ENCODE measurements around the gene HSPG2.

Gene HSPG2

DNA sequence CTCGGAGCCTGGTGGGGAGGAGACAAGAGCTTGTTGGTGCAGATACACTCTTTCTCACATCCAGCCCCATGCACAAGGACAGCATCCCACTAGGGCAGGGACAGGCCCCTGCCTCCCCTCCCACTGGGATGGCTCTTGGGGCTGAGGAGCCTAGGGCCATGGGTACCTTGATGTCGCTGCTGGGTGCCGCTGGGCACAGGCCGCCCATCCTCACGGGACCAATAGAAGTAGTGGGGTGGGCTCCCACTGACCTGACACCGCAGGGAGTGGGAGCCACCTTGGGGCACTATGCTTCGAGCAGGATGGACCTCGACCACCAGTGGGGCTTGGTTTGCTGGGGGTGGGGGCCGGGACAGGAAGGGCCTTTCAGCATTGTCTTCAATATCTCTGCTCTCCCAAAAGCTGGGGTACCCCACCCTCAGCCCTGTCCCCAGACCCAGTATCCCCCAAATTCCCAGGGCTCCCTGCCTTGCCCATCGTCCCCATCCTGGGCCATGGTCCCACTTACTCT is 77.4 kb downstream of the HSPG2 start:
- DNase-seq: no peak

DNA sequence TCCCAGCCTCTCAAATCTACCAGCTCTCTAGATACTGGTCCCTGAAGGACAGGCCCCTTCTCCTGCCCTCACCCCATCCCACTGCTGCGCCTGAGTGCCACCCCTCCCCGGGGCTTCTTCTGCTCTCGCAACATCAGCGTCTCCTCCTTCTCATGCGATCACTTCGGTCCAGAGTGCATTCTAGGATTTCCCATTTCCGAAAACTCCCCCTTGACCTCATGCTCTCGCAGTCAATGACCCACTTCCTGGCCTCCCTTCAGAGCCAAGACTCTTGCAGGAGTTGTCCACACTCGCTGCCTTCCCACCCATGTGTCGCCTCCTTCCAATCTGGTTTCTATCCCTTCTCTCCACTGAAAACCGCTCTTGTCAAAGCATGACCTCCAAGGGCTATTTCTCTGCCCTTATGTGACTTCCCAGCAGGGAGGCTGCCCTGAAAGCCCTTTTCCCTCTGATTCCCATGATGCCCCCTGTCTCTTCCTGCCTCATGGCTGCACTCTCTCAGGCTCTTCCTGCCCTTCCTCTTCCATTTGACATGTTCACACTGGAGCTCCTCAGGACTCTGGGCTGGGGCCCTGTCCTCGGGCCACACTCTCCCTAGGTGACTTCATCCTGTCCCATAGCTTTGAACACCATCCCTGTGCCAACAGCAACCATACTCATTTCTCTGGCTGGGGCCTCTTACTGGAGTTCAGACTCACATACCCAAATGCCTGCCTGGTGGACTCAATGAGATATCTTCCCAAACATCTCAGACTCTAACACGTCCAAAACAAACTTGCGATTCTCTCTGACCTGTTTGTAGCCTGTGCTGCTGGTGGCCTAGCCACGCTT is 79.1 kb downstream of the HSPG2 start:
- no peak for DNase-seq

DNA sequence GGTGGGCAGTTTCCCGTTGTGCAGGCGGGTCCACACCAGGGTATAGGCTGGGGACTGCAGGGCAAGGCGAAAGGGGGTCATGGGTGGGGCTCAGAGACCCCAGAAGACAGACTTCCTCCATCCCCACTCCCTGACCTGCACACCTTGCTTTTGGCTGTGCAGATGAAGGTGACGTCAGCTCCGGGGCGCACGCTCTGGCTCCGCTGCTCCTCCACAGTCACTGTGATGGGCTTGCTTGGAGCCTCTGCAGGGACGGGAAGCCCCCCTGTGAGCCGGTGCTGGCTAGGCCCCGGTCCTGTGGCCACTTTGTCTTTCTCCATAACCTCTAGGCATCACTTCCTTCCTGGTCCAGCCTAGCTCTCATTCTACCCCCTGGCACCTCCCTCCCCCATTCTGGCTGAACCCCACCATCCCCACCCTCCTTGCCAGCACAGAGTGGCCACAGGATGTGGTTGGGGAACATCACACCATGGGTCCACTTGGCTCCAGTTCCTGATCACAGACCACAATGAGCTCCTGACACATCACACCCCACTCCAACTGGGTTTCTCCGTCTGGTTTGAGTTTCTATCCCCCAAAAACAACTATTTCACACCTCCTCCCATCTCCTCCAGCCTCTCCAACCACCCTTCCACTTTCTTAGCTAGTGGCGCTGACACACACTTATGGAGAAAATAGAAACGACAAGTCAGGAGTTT is 79.8 kb downstream of the HSPG2 start:
- no peak for DNase-seq

DNA sequence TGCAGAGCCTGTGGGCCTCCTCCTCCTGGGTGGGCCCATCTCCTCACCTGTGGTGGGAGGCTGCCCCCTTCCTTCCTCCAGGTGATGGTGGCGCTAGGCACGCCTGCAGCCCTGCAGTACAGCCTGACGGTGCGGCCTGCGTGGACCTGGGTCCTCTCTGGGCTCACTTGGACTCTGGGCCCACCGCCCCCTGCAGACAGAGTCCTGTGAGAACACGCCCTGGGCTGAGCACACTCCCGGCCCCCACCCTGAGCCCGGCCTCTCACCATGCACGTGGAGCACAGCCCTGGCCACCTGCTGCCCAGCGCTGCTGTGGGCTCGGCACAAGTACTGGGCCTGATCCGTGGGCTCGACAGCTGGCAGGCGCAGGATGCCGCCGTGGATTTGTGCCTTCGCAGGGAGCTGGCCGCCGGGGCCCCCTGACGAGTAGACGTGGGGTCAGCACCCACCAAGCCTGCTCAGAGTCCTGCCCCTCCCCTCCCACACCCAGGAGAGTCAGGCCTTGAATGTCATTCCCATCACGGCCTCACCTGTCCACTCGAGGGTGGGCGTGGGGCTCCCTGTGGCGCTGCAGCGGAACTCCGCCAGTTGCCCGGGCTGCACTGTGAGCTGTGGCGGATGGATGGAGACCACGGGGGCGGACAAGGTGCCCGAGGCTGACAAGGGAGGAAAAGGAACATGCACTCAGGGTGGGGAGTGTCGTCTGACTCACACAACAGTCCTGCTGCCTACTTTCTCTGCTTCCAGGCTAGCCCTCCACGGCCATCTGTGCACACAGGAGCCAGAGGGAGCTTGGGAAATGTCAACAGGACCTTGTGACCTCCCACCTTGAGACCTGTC is 81.6 kb downstream of the HSPG2 start:
- DNase-seq: no peak

- no peak for DNase-seq
Measured at GRCh38 chr1:21854751-21855131, 82.4 kb downstream of the HSPG2 start.

DNA sequence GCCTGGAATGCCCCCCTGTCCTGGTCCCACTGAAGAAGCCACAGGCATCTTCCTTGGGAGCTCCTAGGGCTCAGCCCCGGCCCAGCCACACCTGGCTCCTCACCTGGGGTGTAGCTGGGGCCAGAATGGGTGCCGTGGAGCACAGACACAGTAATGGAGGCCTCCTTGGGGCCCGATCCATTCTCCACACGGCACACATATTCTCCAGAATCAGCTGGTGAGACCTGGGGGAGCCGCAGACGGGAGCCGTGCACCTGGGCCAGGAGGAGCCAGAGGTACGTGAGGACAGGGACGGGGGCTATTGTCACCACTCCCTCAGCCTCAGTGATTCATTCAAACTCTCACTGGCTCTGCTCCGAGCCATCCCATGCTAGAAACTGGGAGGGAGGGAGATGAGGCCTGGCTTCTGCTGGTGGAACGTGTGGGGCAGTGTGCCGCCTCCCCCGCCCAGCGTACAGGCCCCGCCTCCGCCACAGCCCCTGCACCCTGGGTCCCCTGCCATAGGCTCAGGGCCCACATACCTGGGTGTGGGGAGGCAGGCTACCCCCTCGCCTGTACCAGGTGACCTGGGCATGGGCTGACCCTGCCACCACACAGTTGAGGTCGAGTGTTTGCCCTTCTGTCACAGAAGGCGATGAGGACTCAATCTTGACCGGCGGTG is 82.9 kb downstream of the HSPG2 start:
- DNase-seq: no peak

DNA sequence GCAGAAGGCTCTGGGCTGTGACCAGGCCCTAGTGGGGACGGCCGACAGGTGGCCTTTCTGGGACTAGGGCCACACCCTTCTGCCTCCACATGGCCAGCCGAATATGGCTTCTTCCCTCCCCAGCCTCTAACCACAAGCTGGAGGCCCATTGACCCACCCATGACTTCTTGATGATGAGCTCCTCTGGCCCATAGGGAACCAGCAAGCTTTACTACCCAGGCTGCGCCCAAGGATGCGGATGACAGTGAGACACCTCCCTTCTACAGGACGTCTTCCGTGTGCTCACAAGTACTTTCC is 84.0 kb downstream of the HSPG2 start:
- no peak for DNase-seq

DNA sequence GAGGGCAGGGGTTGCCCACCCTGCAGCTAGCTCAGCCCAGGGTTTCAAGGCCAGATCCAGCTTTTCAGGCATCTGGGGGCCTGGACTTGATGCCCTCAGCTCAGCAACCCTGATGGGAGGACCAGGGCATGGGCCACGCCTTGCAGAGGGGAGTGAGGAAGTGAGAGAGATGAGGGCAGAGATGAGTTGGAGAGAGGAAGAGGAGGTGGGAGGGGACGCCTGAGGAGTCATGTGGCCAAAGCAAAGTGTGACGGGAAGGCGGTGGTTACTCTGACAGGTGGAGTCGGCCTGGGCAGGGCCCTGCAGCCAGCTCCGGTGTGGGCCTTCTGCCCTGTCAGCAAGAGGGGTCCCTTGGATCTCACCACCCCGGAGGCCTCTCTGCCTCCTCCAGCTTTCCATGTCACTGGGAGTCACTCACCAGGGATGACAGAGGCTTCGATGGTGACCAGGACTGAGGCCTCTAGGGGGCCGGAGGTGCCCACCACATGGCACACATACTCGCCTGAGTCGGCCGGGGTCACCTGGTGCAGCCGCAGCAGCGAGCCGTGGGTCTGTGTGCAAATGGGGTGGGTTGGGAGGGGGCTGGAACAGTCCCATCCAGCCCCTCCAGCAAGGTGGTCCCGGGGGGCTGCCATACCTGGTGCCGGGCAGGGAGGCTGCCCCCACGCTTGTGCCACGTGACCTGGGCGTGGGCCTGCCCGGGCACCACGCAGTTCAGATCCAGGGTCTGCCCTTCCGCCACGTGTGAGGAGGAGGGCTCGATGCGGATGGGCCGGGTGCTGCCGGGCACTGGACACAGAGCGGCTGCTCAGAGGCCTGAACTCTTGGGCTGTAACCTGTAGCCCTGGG is 84.6 kb downstream of the HSPG2 start:
- no peak for DNase-seq

- DNase-seq: no peak
Measured at GRCh38 chr1:21851430-21852250, 85.5 kb downstream of the HSPG2 start.

- no peak for DNase-seq
Measured at GRCh38 chr1:21849909-21850576, 87.1 kb downstream of the HSPG2 start.

DNA sequence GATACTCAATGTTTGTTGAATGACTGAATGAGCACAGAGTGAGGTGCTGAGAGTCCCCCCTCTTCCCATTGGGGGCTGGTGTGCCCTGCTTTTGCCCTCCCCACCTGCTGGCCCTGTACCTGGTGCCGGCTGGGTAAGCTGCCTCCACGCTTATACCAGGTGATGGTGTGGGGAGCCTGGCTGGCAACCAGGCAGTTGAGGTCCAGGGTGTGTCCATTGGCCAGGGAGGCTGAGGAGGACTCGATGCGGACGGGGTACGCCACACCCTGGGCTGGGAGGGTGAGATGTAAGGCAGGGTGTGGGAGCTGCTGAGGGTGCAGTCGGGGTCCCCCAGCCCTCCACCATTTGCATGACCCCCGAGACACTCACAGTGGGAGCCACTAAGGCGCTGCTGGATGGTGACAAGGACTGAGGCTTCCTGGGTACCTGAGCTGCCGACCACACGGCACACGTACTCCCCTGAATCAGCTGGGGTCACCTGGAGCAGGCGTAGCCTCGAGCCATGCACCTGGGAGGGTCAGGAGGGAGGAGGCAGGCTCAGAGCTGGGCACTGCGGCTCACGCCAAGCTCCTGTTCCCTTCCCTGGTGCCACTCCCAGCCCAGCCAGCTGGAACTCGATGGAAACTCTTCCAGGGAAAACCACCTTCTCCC is 88.5 kb downstream of the HSPG2 start:
- no peak for DNase-seq

DNA sequence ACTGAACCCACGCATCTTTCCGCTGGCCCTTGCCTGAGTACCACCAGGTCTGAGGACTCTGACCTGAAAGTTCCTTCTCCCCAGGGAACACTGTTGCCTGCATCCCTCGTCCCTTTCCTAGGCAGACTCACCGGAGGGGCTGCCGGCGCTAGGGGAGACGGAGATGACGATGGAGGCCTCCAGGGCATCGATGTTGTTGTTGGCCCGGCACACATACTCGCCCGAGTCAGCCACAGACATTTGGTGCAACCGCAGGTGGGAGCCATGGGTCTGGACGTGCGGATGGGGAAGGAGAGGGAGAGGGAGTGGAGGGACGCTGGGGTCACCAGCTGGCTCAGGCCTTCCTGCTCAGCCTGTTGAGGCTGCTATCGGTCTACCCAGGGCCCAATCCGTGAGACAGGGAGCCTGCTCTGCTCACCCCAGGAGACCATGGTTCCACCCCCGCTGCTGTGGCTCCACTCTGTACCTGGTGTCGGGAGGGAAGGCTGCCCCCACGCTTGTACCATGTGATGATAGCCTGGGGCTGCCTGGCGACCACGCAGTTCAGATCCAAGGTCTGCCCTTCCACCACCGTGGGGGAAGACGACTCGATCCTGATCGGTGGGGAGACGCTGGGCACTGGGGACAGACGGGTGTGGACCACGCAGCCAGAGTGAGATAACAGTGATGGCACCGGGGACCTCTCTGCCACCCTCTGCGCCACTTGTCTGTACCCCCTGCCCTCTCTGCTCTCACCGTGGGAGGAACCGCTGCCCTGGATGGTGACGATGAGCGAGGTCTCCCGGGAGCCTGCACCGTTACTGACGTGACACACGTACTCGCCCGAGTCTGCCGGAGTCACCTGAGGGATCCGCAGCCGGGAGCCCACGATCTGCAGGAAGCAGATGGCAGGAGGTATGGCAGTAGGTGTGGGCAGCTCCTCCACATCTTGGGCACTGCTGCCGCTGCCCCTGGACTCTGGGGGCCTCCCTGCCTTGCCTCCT is 89.6 kb downstream of the HSPG2 start:
- DNase-seq: no peak

- no peak for DNase-seq
Measured at GRCh38 chr1:21845646-21846641, 91.2 kb downstream of the HSPG2 start.

- DNase-seq: no peak
Measured at GRCh38 chr1:21843996-21844395, 93.1 kb downstream of the HSPG2 start.

GRCh38 chr1:21843208-21843607 is 93.9 kb downstream of the HSPG2 start:
- DNase-seq: no peak

- DNase-seq: no peak
Measured at GRCh38 chr1:21842606-21843162, 94.4 kb downstream of the HSPG2 start.

- DNase-seq: no peak
Measured at GRCh38 chr1:21841852-21842466, 95.2 kb downstream of the HSPG2 start.

Measured in CD4-positive, alpha-beta T cell treated with Interleukin-6 for 4 hours (primary cell).